WTC11 (cell line): ENCODE results near the gene ADAT3. TPM values are rescaled to one million over a fixed set of nuclear protein-coding genes. Genes with fewer than 3 reads are reported as not detected.
A peak's percentile ranks its signal among the peaks of the same experiment; 100 is the strongest.

ENCODE experiments used
- ATAC-seq: fragments of 200-7000 bp; cut with Tn5 transposase; 2 replicates; pipeline ENCODE4 v1.10.0; 2021; ENCODE audit warnings: mild to moderate bottlenecking, moderate library complexity
- CTCF ChIA-PET: fragments of 300-600 bp; sonication (Branson Sonifier 250); formaldehyde crosslinking; loops from one replicate; lab custom pipeline; 2021; ENCODE audit warnings: antibody characterized with exemption; lab: Charles Lee
- POLR2A ChIA-PET: fragments of 350-600 bp; sonication (Branson Sonifier 250); formaldehyde crosslinking; loops from one replicate; lab custom pipeline; 2021; ENCODE audit warnings: antibody characterized with exemption; lab: Charles Lee
- DNase-seq: peaks from one replicate; pipeline ENCODE4 v3.0.0; 2021; ENCODE audit warnings: low spot score
- H3K27ac Mint-ChIP-seq: 2 replicates; pipeline ENCODE4 v1.8.0; 2021; ENCODE audit warnings: mixed read lengths
- H3K27me3 Mint-ChIP-seq: 2 replicates; pipeline ENCODE4 v1.8.0; 2021; ENCODE audit warnings: low read depth, mild to moderate bottlenecking, moderate library complexity, mixed read lengths
- H3K36me3 Mint-ChIP-seq: 2 replicates; pipeline ENCODE4 v1.8.0; 2021; ENCODE audit warnings: mixed read lengths
- H3K4me1 Mint-ChIP-seq: 2 replicates; pipeline ENCODE4 v1.8.0; 2022; ENCODE audit warnings: mixed read lengths
- H3K4me3 Mint-ChIP-seq: 2 replicates; pipeline ENCODE4 v1.8.0; 2021; ENCODE audit warnings: mild to moderate bottlenecking, moderate library complexity, mixed read lengths
- H3K9me3 Mint-ChIP-seq: 2 replicates; pipeline ENCODE4 v1.8.0; 2021; ENCODE audit warnings: mixed read lengths
- ARID4B ChIP-seq: sonication (generic); formaldehyde crosslinking; IDR thresholded peaks from 2 replicates; pipeline ENCODE4 v1.8.0; 2023; ENCODE audit warnings: missing genetic modification reagents, mild to moderate bottlenecking, borderline replicate concordance
- ATF2 ChIP-seq: sonication (generic); formaldehyde crosslinking; IDR thresholded peaks from 2 replicates; pipeline ENCODE4 v1.8.1; 2022; ENCODE audit warnings: low read depth, missing genetic modification reagents, borderline replicate concordance
- CDX4 ChIP-seq: fragments of 250-450 bp; sonication (Bioruptor Pico); IDR thresholded peaks from 2 replicates; pipeline ENCODE4 v1.9.0; 2021; ENCODE audit warnings: moderate library complexity, mild to moderate bottlenecking, inconsistent platforms, borderline replicate concordance
- CREM ChIP-seq: sonication (generic); formaldehyde crosslinking; IDR thresholded peaks from 2 replicates; pipeline ENCODE4 v1.8.1; 2022; ENCODE audit warnings: mild to moderate bottlenecking, missing genetic modification reagents, moderate library complexity
- ETV6 ChIP-seq: sonication (generic); formaldehyde crosslinking; IDR thresholded peaks from 2 replicates; pipeline ENCODE4 v1.8.1; 2022; ENCODE audit warnings: mild to moderate bottlenecking, missing genetic modification reagents
- GABPB1 ChIP-seq: sonication (generic); formaldehyde crosslinking; IDR thresholded peaks from 2 replicates; pipeline ENCODE4 v1.8.1; 2023; ENCODE audit warnings: mild to moderate bottlenecking, missing genetic modification reagents
- GTF2I ChIP-seq: fragments of 250-450 bp; sonication (Bioruptor Pico); conservative IDR thresholded peaks from 2 replicates; pipeline ENCODE4 v1.4.0; 2021; ENCODE audit warnings: mild to moderate bottlenecking
- HMGXB4 ChIP-seq: sonication (generic); formaldehyde crosslinking; IDR thresholded peaks from 2 replicates; pipeline ENCODE4 v1.8.1; 2023; ENCODE audit warnings: mild to moderate bottlenecking, moderate library complexity, missing genetic modification reagents
- IRF2 ChIP-seq: sonication (generic); formaldehyde crosslinking; IDR thresholded peaks from 2 replicates; pipeline ENCODE4 v1.8.0; 2022; ENCODE audit warnings: low read depth, missing genetic modification reagents, borderline replicate concordance
- JUN ChIP-seq: sonication (generic); formaldehyde crosslinking; IDR thresholded peaks from 2 replicates; pipeline ENCODE4 v1.8.0; 2023; ENCODE audit warnings: mild to moderate bottlenecking, missing genetic modification reagents
- NR2C2 ChIP-seq: sonication (generic); formaldehyde crosslinking; IDR thresholded peaks from 2 replicates; pipeline ENCODE4 v1.8.0; 2022; ENCODE audit warnings: mild to moderate bottlenecking, missing genetic modification reagents
- OVOL2 ChIP-seq: fragments of 250-450 bp; sonication (Bioruptor Pico); IDR thresholded peaks from 2 replicates; pipeline ENCODE4 v1.9.0; 2021; ENCODE audit warnings: mild to moderate bottlenecking, borderline replicate concordance
- SOX15 ChIP-seq: fragments of 250-450 bp; sonication (Bioruptor Pico); IDR thresholded peaks from 2 replicates; pipeline ENCODE4 v1.9.0; 2021; ENCODE audit warnings: mild to moderate bottlenecking
- ZBTB43 ChIP-seq: sonication (generic); formaldehyde crosslinking; IDR thresholded peaks from 2 replicates; pipeline ENCODE4 v1.8.1; 2023; ENCODE audit warnings: mild to moderate bottlenecking, missing genetic modification reagents
- ZNF281 ChIP-seq: sonication (generic); formaldehyde crosslinking; IDR thresholded peaks from 2 replicates; pipeline ENCODE4 v1.8.0; 2023; ENCODE audit warnings: mild to moderate bottlenecking, missing genetic modification reagents
- ZNF317 ChIP-seq: sonication (generic); formaldehyde crosslinking; IDR thresholded peaks from 2 replicates; pipeline ENCODE4 v1.8.1; 2023; ENCODE audit warnings: low read depth, mild to moderate bottlenecking, moderate library complexity, missing genetic modification reagents, borderline replicate concordance
- ZNF512 ChIP-seq: sonication (generic); formaldehyde crosslinking; IDR thresholded peaks from 2 replicates; pipeline ENCODE4 v1.8.1; 2022; ENCODE audit warnings: missing genetic modification reagents, borderline replicate concordance
- total RNA-seq: library from RNA; stranded (reverse); gene quantifications from 3 replicates; pipeline ENCODE4 v1.2.3, GENCODE V29; 2021

The ADAT3 gene
- total RNA-seq, 1 experiment from 2014 or later = 20.3 TPM

- DNase-seq (no peak), ATAC-seq (no peak)
- Mint-ChIP-seq H3K27me3 (peaks cover 11% of the 10 kb centered on the region), H3K9me3 (no peaks in the 10 kb centered on the region), H3K4me3 (peak overlapping the region; percentile 53), H3K36me3 (no peaks in the 10 kb centered on the region), H3K4me1 (peaks cover 50% of the 10 kb centered on the region), H3K27ac (no peak overlapping the region)
- TF ChIP-seq CREM (no peak), GTF2I (CRISPR knock-in tag) (no peak), IRF2 (no peak), OVOL2 (no peak), ETV6 (CRISPR knock-in tag) (no peak), ATF2 (CRISPR knock-in tag) (no peak), ZNF281 (CRISPR knock-in tag) (no peak), ZNF512 (CRISPR knock-in tag) (no peak), JUN (CRISPR knock-in tag) (no peak), ZBTB43 (no peak), ZNF317 (CRISPR knock-in tag) (no peak)
- ChIA-PET CTCF (interaction anchor here (1.2 to 8.2 kb wide), 11 partner anchors 9 to 367 kb away, joined by 4 to 70 read pairs (median 6); partner anchors contain the start of genes ABHD17A, REEP6 and REXO1), POLR2A (interaction anchor here (0.5 kb wide), 1 partner anchor 357 kb away, joined by 3 read pairs; no protein-coding TSS in a partner anchor)
Observed at GRCh38 chr19:1857648-1858326, 47.4 kb upstream of the ADAT3 start.

GRCh38 chr19:1858412-1859081 lies 46.7 kb upstream of the ADAT3 start:
- Mint-ChIP-seq H3K27ac (no peak overlapping the region), H3K36me3 (no peaks in the 10 kb centered on the region), H3K4me3 (peak overlapping the region; percentile 33; the same call in 1 of the 2 replicates), H3K27me3 (peaks cover 11% of the 10 kb centered on the region), H3K4me1 (peaks cover 43% of the 10 kb centered on the region), H3K9me3 (no peaks in the 10 kb centered on the region)
- no peak for ATAC-seq
- ChIA-PET CTCF (interaction anchor here (0.8 to 8.2 kb wide), 6 partner anchors 18 to 297 kb away, joined by 3 to 70 read pairs (median 6); partner anchors contain the start of gene ABHD17A), POLR2A (interaction anchor here (0.5 kb wide), 1 partner anchor 356 kb away, joined by 3 read pairs; no protein-coding TSS in a partner anchor)
- no peak for TF ChIP-seq NR2C2
- TF ChIP-seq GABPB1 (CRISPR knock-in tag) = no peak
- no peak for TF ChIP-seq SOX15 (CRISPR knock-in tag)
- no peak for TF ChIP-seq ARID4B (CRISPR knock-in tag)
- 0 out of 2 replicates have a peak, but pooled peaks have one; percentile 19 for TF ChIP-seq HMGXB4 (CRISPR knock-in tag)
- TF ChIP-seq CDX4 = no peak
- no peak for DNase-seq
